ENCODE data around the gene OTOS. TPM values are rescaled to one million over a fixed set of nuclear protein-coding genes. Genes with fewer than 3 reads are reported as not detected.

Gene OTOS
- total RNA-seq, 1 donor from 2014 or later, result not detected

DNA sequence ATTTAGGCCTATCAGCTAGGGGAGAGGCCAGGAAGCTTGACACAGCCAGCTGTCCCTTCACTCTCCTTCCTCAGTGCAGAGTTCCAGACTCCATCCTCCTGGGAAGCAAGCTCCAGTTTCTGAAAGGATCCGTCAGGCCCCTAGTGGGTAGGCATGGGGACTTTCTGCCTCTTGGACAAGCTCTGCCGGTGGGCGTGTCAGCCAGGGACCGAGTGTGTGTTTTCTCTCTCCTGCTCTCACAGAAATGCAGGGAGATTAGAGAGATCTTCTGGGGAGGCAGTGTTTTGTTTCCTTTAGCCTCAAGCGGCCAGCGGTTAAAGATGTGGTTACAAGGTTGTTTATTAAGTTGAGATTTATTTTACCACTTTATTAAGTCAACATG, 29.9 kb upstream of the OTOS start:
- TF ChIP-seq CTCF (IDR thresholded peaks at IDR 0.05; ENCODE audit: insufficient read depth, low read length, poor library complexity, severe bottlenecking), result no peak
- H3K4me3 ChIP-seq (ENCODE audit: low read depth, low read length), result no peak overlapping the region
- DNase-seq (ENCODE audit: low read depth), result no peak
- H3K36me3 ChIP-seq (ENCODE audit: control insufficient read depth, insufficient read depth, low read length), result no peaks in the 10 kb centered on the region
- H3K27me3 ChIP-seq (ENCODE audit: control insufficient read depth, insufficient read depth, low read length), result peaks cover 2% of the 10 kb centered on the region

- H3K36me3 ChIP-seq (ENCODE audit: control insufficient read depth, insufficient read depth, low read length), result no peaks in the 10 kb centered on the region
- no peak overlapping the region for H3K4me3 ChIP-seq (ENCODE audit: low read depth, low read length)
- H3K27me3 ChIP-seq (ENCODE audit: control insufficient read depth, insufficient read depth, low read length), result peaks cover 2% of the 10 kb centered on the region
- DNase-seq (ENCODE audit: low read depth), result no peak
- TF ChIP-seq CTCF (IDR thresholded peaks at IDR 0.05; ENCODE audit: insufficient read depth, low read length, poor library complexity, severe bottlenecking), result no peak
Measured at GRCh38 chr2:240169486-240170353, 29.3 kb upstream of the OTOS start.

- Histone ChIP-seq H3K36me3 (ENCODE audit: control insufficient read depth, insufficient read depth, low read length) (no peaks in the 10 kb centered on the region), H3K27me3 (ENCODE audit: control insufficient read depth, insufficient read depth, low read length) (no peaks in the 10 kb centered on the region), H3K4me3 (ENCODE audit: low read depth, low read length) (no peak overlapping the region)
- DNase-seq (ENCODE audit: low read depth), result no peak
- no peak for TF ChIP-seq CTCF (IDR thresholded peaks at IDR 0.05; ENCODE audit: insufficient read depth, low read length, poor library complexity, severe bottlenecking)
Measured at GRCh38 chr2:240168546-240169361, 28.3 kb upstream of the OTOS start.

DNA sequence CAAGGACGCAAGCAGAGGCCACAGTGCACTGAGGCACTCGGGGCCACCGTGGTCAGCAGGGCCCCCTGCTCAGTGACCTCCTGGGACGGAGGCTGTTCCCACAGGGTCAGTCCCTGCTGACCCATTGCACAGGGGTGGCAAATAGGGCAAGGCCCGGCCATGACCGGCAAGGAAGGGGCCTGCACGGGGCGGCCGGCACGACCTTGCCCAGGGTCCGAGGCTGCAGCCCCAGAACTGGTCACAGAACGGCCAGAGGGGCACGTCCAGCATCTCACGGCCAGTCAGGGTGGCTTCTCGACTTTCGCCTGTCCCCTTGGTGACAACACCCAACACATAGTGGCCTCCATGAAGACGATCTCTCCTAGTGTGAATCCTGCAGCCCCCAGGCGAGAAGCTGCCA, 27.6 kb upstream of the OTOS start:
- no peak for TF ChIP-seq CTCF (IDR thresholded peaks at IDR 0.05; ENCODE audit: insufficient read depth, low read length, poor library complexity, severe bottlenecking)
- DNase-seq (ENCODE audit: low read depth), result no peak
- Histone ChIP-seq H3K36me3 (ENCODE audit: control insufficient read depth, insufficient read depth, low read length) (no peaks in the 10 kb centered on the region), H3K27me3 (ENCODE audit: control insufficient read depth, insufficient read depth, low read length) (no peaks in the 10 kb centered on the region), H3K4me3 (ENCODE audit: low read depth, low read length) (no peak overlapping the region)

- Histone ChIP-seq H3K4me3 (ENCODE audit: low read depth, low read length) (no peak overlapping the region), H3K27me3 (ENCODE audit: control insufficient read depth, insufficient read depth, low read length) (no peaks in the 10 kb centered on the region), H3K36me3 (ENCODE audit: control insufficient read depth, insufficient read depth, low read length) (no peaks in the 10 kb centered on the region)
- DNase-seq (ENCODE audit: low read depth), result no peak
- TF ChIP-seq CTCF (IDR thresholded peaks at IDR 0.05; ENCODE audit: insufficient read depth, low read length, poor library complexity, severe bottlenecking), result no peak
Measured at GRCh38 chr2:240167588-240167880, 27.1 kb upstream of the OTOS start.
